Activated CD8-positive, alpha-beta memory T cell treated with anti-CD3 and anti-CD28 coated beads for 24 hours (primary cell): ENCODE measurements around the gene ASGR2.
"Not testable (repeated sequence)": the region's sequence is repeated elsewhere in the genome, so short reads cannot be mapped to it uniquely, and the experiment has no call there.

Experiments
- DNase-seq: peaks from one replicate; pipeline ENCODE4 v3.0.0-alpha.2; 2020

The ASGR2 gene

GRCh38 chr17:7097940-7098339 lies 16.7 kb downstream of the ASGR2 start:
- no peak for DNase-seq

DNA sequence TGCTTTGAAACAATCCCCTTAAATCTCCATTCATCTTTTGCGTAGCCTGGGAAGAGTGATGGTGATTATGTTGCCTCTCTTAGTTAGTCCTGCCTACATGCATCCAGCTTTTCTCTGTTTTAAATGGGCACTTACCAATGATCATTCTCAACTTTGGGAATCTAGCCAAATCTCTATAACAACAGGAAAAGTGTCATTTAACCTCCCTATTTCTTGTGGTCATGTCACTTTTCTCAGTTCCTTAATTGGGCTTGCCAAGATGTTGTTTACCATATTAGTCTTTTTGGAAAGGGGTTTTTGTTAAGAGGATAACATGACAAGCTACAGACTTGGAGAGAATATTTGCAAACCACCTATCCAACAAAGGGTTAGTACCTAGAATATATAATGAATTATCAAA lies 19.0 kb downstream of the ASGR2 start:
- DNase-seq: no peak

- no peak for DNase-seq
These were observed 20.0 kb downstream of the ASGR2 start for GRCh38 chr17:7094652-7095019.

GRCh38 chr17:7091311-7092005 lies 23.2 kb downstream of the ASGR2 start:
- not testable (repeated sequence) for DNase-seq

- not testable (repeated sequence) for DNase-seq
These were observed 25.1 kb downstream of the ASGR2 start for GRCh38 chr17:7089570-7089969.

DNA sequence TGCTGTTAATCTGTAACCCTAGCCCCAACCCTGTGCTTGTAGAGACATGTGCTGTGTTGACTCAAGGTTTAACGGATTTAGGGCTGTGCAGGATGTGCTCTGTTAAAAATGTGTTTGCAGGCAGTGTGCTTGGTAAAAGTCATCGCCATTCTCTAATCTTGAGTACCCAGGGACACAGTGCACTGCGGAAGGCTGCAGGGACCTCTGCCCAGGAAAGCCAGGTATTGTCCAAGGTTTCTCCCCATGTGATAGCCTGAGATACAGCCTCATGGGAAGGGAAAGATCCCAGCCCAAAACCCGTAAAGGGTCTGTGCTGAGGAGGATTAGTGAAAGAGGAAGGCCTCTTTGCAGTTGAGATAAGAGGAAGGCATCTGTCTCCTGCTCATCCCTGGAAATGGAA lies 26.2 kb downstream of the ASGR2 start:
- DNase-seq: not testable (repeated sequence)

DNA sequence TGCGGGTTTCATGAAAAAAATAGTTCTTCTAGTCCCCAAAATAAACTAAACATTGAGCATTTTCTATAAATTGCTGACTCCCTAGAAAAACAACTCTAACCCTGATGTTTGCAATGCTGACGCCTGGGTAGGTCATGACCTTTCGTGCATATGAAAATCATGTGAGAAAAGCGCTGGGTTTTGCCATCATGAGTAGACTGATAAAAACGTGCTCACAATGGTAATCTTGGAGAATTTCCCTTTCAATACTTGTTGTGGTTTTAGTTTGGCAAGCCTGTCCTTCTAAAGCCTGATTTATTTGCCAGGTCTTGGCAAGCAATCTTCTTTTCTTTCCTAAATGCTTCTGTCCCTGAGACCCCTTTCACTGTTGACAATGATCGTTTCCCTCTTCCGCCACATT lies 30.5 kb downstream of the ASGR2 start:
- no peak for DNase-seq

- DNase-seq: no peak
These were observed 31.0 kb downstream of the ASGR2 start for GRCh38 chr17:7083592-7083991.

DNA sequence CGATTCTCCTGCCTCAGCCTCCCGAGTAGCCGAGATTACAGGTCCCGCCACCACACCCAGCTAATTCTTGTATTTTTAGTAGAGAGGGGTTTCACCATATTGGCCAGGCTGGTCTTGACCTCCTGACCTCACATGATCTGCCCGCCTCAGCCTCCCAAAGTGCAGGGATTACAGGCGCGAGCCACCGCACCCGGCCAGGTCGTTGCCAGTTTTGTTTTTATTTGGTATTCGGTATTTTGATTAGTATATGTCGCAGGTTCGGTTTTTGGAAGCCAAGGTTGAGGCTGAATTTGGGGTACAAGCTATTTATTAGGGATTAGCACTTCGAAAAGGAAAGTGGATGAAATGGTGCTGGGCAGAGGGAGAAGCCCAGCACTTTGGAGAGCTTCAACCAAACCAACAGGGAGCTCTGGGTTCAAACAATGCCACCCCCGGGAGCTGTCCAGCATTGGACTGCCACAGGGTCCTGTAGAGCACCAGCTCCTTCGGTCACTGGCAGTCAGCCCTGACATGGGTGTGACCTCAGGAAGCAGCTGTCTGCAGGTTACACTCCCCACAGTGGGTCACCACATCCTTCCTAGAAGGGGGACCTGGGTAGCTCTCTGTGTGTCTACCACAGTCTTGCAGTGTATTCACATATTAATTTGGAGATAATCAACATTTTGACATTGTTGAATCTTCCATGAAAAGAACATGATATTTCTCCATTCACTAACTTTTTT lies 33.1 kb downstream of the ASGR2 start:
- no peak for DNase-seq

DNA sequence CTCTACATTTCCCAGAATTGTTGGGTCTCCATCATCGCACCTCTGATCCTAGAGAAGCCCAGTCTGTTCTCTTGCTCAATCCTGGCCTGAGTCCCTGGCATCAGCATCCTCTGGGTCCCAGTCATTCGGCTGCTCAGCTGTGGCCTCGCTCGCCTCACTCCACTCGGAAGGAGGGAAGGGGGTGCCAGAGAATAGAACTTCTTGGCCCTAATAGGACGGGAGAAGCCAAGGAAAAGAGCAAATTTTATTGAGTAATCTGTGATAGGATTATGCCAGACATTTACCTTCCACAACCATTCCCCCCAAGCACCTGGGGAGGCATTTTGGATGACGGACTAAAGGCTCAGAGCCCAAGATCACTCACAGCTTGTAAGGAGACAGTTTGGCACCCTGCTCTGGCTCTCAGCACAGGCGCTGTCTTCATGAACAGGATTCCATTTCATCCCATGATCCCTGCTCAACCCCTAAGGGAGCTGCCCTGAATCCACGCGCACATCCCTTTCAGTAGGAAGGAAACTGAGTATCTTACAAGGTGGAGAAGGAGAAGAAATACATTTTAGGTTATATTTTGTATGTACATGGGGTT lies 34.1 kb downstream of the ASGR2 start:
- no peak for DNase-seq

DNA sequence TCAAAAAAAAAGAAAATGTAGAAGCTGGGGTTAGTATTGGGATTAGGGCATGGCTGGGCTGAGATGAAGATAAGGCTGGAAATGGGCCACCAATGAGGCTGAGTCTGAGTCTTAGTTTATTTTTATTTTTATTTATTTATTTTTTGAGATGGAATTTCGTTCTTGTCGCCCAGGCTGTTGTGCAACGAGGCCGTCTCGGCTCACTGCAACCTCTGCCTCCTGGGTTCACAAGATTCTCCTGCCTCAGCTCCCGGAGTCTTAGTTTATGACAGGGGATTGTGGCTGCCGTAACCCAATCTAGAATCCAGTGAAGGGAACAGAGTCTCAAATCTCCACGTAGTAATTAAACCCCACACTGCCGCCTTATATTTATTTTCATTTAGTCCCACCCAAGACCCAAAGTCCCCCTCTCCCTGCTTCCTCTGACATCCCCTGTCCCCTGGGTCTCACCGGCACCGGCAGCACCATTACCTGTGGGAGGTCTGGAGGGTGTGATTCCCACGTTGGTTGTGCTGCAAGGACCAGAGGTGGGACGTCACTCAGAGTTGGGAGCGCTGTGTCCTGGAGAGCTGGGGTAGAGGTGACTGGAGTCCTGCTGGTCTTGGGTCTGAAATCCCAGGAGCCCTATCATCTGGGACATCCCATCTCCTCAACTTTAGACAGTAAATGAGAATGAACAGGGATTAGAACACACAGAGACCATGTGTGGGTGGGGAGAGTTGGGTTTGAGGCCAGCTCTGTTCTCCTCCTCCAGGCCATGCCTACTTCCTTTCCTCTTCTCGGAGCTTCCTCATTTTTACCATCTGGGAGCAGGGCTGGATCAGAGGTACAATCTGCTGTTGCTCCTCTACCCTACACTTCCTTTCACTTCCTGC lies 34.8 kb downstream of the ASGR2 start, which contains the start of gene CLEC10A:
Gene CLEC10A (minus strand): TSS at position 671 of the 875 bp plus-strand sequence. CDS start 1,439 bp downstream, outside the sequence.
- DNase-seq: no peak

- no peak for DNase-seq
These were observed 35.9 kb downstream of the ASGR2 start for GRCh38 chr17:7078711-7079110.

GRCh38 chr17:7077911-7078546 lies 36.6 kb downstream of the ASGR2 start:
- no peak for DNase-seq

DNA sequence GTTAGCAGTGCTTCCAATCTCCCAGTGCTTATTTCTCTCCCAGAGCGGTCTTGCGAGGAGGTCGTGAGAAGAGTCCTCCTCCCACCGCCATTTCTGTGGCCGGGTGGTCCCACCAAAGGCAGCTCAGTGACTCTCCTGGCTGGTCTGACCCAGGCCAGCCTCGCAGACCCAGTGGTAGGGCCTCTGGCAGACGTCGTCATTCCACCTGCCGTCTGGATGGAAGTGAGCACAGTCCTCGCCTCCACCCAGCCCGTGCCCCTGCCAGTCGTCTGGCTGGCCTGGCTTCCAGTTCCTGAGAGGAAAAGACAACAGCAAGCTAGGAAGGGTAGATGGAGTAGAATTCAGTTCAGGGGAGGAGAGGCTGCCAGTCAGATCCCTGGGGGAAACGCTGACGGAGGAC lies 39.7 kb downstream of the ASGR2 start:
- DNase-seq: no peak

DNA sequence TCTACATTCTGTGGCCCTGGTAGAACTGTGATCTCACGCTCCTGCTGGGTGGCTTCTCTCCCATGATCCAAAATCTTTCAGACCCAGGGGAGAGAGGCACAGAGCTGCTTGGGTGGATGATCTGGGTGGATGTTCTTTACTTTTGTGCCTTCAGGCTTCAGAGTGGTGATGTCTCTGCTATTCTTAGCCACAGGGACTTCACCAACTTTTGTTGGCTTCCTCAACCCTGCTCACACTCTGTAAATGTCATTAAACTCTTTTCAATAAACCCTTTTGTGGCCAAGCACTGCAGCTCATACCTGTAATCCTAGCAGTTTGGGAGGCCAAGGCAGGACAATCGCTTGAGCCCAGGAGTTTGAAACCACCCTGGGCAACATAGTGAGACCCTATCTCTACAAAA lies 42.2 kb downstream of the ASGR2 start:
- no peak for DNase-seq

GRCh38 chr17:7070712-7071111 lies 43.9 kb downstream of the ASGR2 start:
- DNase-seq: no peak

GRCh38 chr17:7068268-7068667 lies 46.4 kb downstream of the ASGR2 start:
- no peak for DNase-seq

GRCh38 chr17:7067198-7067597 lies 47.4 kb downstream of the ASGR2 start:
- DNase-seq: no peak

DNA sequence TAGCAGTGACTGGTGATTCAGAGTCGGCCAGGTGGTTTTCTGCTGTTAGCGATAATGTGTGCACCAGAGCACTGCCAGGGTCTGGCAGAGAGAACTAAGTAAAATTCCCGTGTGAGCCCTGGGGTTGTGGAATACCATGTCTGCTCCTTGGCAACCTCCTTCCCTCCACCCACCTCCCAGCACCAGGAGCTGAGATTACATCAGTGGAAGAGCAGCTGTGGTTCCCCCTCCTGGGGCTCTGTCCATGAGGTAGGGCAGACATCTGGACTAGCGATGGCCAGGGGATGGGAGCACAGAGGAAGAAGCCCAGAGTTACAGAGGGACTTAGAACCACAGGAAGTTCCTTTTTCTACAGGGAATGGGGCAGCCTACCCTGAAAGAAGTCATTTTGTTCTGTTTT lies 50.4 kb downstream of the ASGR2 start:
- DNase-seq: no peak

DNA sequence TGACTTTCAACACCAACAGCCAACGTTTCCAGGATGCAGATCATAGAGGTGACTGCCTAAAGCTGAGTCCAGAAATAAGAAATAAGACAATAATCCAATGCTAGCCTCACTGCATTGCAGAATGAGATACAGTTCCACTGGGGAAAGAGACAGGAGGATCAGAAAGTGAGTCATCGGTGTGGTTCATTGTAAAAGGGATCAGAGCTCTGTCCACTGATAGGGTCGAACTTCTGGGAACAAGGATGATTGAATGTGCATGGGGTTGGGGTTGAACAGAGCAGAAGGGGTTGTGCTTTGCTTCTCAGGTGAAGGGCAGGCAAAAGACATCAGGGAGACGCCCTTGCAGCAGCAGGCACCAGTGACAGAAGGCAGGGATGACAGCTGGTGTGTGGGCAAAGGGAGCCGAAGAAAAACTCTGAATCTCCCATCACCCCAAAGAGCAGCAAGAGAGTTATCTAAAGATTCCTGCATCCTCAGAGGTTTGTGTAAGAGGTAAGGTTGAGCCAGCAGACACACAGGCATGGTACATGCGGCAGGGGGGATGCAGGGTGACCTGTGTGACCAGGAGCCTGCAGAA lies 51.0 kb downstream of the ASGR2 start:
- no peak for DNase-seq

DNA sequence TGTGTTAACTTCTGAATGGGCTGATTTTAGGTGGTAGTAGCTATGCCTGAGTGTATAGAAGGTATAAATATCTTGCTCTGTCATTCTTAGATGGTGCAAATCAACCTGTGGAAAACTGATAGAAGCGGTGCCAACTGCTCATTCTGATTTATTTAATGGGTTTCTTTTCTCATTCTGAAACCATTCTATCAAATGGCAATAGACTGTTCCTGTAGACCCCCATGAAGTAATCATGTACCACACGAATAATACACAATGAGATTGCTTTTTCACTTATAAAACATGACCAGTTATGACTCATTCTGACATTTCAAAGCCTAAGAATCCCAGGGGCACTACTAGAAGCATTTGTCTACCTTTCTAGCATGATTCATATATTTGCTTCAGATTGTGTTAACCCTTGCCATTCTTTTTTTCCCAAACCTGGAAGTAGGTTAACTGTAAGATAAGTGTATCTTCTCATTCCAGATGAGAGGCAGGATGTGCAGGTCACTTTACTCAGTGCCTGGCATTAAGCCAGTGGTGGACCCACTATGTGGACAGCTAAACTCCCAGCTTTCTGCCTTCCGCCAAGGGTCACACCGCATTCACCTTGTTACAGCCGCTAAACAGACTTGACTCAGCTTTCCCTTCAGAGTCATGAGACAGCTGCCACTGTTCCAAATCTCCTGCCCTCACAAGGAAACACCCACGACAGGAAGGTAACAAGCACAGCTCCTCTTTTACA lies 54.3 kb downstream of the ASGR2 start:
- DNase-seq: peak; percentile 71
